GM21526 (cell line): ENCODE data around the gene SLIT3.

ENCODE experiments used
- ATAC-seq: cut with Tn5 transposase; IDR thresholded peaks from one replicate; pipeline ENCODE4 v1.9.1; 2021; ENCODE audit warnings: moderate library complexity; ENCODE audit not compliant: unreplicated experiment, low FRiP score

SLIT3 gene

DNA sequence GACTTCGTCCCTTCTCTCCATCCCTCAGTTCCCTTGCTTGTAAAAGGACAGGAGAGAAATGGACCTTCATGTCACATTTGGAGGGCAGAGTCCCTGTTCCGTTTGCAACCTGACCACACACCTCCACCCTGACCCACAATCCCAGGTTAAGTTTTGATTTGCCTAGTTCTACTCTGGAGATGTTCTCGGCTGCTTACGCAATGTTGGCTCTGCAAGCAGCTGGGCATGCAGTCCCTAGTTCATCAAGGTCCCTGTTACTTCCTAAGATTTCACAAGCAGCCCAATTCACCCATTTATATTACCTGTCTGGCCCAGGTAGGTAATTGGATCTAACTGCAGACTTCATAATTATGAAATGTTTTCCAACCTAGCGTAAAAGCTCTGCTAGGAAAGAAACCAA is 28.8 kb downstream of the SLIT3 start:
- no peak for ATAC-seq

- ATAC-seq: no peak
These were observed 30.1 kb downstream of the SLIT3 start for GRCh38 chr5:169270827-169271226.

DNA sequence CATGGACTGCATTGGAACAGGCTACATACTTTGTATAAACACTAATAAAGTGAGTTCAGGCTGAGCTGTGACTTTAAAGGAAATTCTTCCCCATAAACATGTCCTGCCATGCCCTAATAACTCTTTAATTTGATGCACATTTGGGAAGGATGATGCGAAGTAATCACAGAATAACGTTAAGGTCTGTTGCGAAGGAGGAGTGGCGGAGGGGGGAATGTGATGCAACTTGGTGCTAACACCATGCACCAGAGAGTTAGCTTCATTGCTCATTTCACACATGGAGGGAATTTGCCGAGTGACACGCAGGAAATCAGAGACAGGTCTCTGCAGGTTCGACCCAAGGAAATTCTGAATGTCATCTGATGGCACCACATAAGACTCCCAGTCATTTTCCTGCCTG is 32.9 kb downstream of the SLIT3 start:
- ATAC-seq: no peak

GRCh38 chr5:169265888-169266287 is 35.1 kb downstream of the SLIT3 start:
- no peak for ATAC-seq

DNA sequence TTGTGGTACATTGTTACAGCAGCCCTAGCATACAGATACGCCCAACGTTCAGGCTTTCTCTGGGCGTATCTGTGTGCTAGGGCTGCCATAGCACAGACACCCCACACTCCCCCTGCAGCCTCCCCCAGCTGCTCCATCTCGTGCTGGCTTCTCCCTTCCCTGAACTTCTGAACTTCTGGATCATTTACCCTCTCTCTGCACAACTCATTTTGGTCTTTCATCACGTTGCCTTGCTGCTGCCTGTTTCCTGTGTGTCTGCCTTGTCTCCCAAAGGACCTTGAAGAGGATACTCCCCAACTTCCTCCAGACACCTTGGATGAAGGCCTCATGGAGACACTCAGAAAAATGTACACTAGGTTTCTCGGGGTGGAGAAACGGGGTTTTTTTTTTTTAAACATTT is 37.3 kb downstream of the SLIT3 start:
- no peak for ATAC-seq

- no peak for ATAC-seq
These were observed 39.9 kb downstream of the SLIT3 start for GRCh38 chr5:169260896-169261569.

DNA sequence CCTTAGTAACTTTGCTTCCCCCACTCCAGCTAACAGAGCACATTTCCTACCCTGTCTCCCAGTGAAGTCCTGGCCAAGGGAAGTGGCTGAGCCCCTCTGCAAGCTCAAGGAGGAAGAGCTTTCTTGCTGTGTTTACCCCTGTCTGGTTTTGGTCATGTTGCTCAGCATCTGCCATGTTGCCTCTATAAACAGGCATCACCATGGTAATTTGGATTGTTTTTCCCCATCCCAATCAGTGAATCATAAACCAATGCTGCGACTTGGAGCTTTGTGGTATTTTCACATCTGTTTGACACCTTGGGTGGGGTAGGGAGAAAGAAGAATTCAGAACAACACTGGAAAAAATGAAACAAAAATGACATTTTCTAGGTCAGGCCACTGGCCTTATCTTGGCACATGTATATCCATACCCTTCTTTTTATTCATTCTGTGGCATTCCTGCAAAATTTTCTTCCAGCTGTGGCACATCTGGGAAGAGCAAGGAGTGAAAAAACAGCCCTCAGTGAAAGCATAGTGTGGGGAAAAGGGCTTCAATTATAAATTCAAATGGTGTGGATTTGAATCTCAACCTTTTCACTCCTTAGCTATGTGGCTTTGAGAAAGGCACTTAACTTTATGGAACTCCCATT is 42.5 kb downstream of the SLIT3 start:
- no peak for ATAC-seq

- no peak for ATAC-seq
These were observed 44.7 kb downstream of the SLIT3 start for GRCh38 chr5:169256191-169256590.

GRCh38 chr5:169253071-169253470 is 47.9 kb downstream of the SLIT3 start:
- no peak for ATAC-seq

GRCh38 chr5:169251333-169252084 is 49.4 kb downstream of the SLIT3 start:
- ATAC-seq: no peak

- ATAC-seq: no peak
These were observed 50.1 kb downstream of the SLIT3 start for GRCh38 chr5:169250887-169251286.

DNA sequence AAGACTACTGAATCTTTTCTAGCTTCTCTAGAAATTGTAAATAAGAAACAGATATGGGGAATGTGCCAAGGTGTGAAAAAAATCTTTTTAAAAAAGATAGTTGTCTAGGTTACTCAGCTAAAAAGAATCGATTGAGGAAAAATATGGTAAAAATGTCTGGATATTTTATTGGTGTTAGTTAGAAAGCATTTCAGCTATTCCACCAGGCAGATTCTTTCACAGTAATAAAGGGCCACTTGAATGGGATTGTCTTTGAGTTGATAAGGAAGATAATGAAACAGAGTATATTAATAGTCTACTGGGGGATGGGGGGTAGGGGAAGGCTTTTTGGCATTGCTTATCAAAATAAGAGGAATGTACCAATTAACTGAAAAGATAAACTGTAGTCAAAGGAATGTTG is 51.9 kb downstream of the SLIT3 start:
- no peak for ATAC-seq

DNA sequence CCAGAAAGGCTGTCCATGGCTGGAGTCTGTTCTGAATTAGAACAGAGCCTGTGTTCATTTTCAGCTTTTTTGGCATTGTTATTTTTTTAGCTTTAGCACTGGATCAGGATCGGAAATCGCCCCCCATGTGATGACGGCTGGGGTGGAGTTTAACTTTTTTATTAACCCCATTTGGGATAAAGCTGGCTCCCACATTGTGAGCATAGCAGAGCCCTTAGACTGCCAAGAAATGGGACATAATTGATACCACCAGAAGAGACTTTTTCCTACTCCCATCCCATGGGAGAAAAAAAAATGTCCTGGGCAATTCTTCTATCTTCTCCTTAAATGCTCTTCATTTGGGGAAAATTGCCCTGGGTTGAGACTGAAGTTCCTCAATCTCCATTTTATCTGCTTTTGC is 52.4 kb downstream of the SLIT3 start:
- ATAC-seq: no peak

- ATAC-seq: no peak
These were observed 56.1 kb downstream of the SLIT3 start for GRCh38 chr5:169244812-169245211.

DNA sequence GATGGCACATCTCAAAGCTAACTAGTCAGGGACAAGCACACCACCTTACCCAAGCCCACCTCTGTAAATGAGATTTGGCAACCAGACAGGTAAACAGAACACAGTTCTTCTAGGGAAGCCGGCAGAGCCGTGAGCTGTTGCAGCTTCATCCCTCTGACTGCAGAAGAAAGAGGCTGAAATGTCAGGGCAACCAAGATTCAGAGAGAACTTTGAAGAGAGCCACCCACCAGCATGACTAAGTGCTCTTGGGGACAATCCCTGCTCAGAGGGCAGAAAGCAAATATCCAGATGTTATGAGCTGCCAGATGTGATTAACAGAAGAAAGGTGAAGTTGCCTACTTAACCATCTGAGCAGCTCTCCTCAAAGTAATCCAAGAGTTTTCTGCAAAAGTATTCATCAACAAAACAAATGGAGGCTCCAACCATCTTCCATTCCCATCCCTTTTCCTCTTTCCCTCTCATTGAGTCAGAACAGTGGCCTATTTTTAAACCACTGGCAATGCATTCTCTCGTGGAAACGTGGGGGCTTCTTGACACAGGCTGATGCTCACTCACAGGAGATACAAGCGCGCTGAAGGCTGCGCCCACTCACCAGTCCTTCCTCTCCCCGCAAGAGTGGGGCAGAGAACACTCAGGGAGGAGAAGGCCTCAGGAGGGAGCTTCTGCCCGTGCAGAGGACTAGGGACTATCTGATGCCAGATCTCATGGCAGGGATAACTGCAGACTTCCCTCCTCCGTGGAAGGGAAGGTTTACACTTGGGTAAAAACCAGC is 57.1 kb downstream of the SLIT3 start:
- ATAC-seq: no peak

DNA sequence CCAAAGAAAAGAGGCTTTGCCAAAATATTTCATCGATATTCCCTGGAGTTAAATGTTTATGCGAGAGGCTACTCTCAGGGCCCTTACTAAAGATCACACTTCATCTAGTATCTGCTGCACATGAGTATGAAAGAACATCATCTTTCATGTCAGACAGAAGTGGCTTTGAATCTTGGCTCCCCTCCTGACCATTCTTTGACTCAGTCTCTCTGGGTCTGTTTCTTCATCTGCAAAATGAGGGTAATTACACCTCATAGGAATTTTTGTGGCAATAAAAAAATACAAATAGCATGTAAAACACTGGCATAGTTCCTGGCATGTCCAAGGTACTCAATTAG is 58.1 kb downstream of the SLIT3 start:
- ATAC-seq: no peak

- ATAC-seq: no peak
These were observed 58.6 kb downstream of the SLIT3 start for GRCh38 chr5:169242175-169242848.

GRCh38 chr5:169229342-169229892 is 71.5 kb downstream of the SLIT3 start:
- ATAC-seq: no peak

DNA sequence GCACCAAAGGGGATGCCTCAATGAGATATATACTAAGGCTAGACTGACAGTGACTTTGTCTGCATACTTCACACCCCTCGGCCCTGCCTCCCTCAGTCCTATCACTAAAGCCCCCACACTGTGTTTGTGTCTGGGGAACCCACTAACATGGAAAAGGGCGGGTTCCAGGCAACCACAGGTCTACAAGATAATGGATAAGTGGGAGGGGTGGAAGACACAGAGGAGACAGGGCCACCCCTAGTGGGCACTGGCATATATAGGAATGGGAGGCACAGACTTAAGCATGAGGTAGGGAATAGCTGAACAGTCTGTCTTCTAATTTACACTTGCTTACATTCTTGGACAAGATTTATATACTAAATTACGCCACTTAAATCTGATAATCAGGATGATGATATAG is 74.0 kb downstream of the SLIT3 start:
- ATAC-seq: no peak

DNA sequence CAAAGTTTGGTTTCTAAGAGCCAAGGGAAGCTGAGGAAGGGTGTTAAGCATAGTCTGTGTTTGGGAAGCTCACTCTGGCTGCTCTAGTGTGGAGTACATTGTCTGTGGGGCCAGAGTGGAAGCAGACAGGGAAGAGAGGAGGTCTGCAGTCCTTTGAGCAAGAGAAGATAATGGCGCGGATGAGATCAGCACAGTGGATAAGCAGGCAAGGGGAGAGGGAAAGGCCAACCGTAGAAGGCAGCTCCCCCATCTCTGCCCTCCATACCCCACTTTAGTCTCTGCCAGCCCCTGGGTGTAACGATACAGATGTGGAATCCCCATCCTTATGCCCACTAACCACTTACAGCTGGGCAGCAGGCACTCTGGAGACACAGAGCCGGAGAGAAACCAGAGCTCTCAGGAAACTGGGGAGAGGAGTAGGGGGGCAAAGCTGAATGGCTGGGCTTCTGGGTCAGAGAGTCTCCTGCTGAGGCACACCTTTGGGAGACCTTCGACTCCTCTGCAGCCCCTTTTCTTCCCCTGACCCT is 75.0 kb downstream of the SLIT3 start:
- ATAC-seq: no peak
